GM23248 (cell line): ENCODE data around the gene ALK. TPM values are rescaled to one million over a fixed set of nuclear protein-coding genes. Genes with fewer than 3 reads are reported as not detected.

Source experiments
- DNase-seq: peaks from one replicate; pipeline ENCODE4 v3.0.0-alpha.2; 2015
- H2AFZ ChIP-seq: fragments of 200-600 bp; sonication (generic); 2 replicates; pipeline ENCODE4 v1.6.1; 2016; ENCODE audit warnings: antibody characterized with exemption
- H3F3A ChIP-seq: fragments of 200-600 bp; sonication (generic); 2 replicates; pipeline ENCODE4 v1.6.1; 2016; ENCODE audit warnings: mild to moderate bottlenecking, antibody characterized with exemption, mixed run types; ENCODE audit not compliant: insufficient read depth
- H3K27ac ChIP-seq: fragments of 200-600 bp; sonication (generic); 2 replicates; pipeline ENCODE4 v1.5.1; 2016; ENCODE audit warnings: mild to moderate bottlenecking
- H3K27me3 ChIP-seq: fragments of 200-600 bp; sonication (generic); replicated peaks from 2 replicates; pipeline ENCODE4 v1.6.1; 2016; ENCODE audit warnings: mild to moderate bottlenecking; ENCODE audit not compliant: insufficient read depth
- H3K36me3 ChIP-seq: fragments of 200-600 bp; sonication (generic); 2 replicates; pipeline ENCODE4 v1.6.1; 2016; ENCODE audit warnings: low read depth, mild to moderate bottlenecking
- H3K4me1 ChIP-seq: fragments of 200-600 bp; sonication (generic); 2 replicates; pipeline ENCODE4 v1.6.1; 2016; ENCODE audit warnings: mild to moderate bottlenecking; ENCODE audit not compliant: insufficient read depth
- H3K4me2 ChIP-seq: fragments of 200-600 bp; sonication (generic); one replicate; pipeline ENCODE4 v1.6.1; 2016; ENCODE audit warnings: mild to moderate bottlenecking; ENCODE audit not compliant: unreplicated experiment
- H3K4me3 ChIP-seq: fragments of 200-600 bp; sonication (generic); 2 replicates; pipeline ENCODE4 v1.5.1; 2016; ENCODE audit warnings: mild to moderate bottlenecking
- H3K79me2 ChIP-seq: fragments of 200-600 bp; sonication (generic); 2 replicates; pipeline ENCODE4 v1.6.1; 2016; ENCODE audit warnings: mild to moderate bottlenecking; ENCODE audit not compliant: insufficient read depth
- H3K9ac ChIP-seq: fragments of 200-600 bp; sonication (generic); 2 replicates; pipeline ENCODE4 v1.6.1; 2016; ENCODE audit warnings: mild to moderate bottlenecking
- H3K9me2 ChIP-seq: fragments of 200-600 bp; sonication (generic); 2 replicates; pipeline ENCODE4 v1.6.1; 2016; ENCODE audit warnings: mixed run types, mild to moderate bottlenecking, moderate library complexity; ENCODE audit not compliant: insufficient read depth
- H3K9me3 ChIP-seq: fragments of 200-600 bp; sonication (generic); one replicate; pipeline ENCODE4 v1.6.1; 2017; ENCODE audit warnings: low read depth
- H4K20me1 ChIP-seq: fragments of 200-600 bp; sonication (generic); 2 replicates; pipeline ENCODE4 v1.6.0; 2016; ENCODE audit not compliant: insufficient read depth
- EZH2 ChIP-seq: fragments of 200-600 bp; sonication (generic); IDR thresholded peaks from 2 replicates; pipeline ENCODE4 v1.6.1; 2018; ENCODE audit warnings: antibody characterized with exemption, mild to moderate bottlenecking; ENCODE audit not compliant: insufficient read depth, poor library complexity, severe bottlenecking
- EZH2phosphoT487 ChIP-seq: fragments of 200-600 bp; sonication (generic); IDR thresholded peaks from 2 replicates; pipeline ENCODE4 v1.6.1; 2018; ENCODE audit warnings: antibody characterized with exemption, moderate library complexity, mild to moderate bottlenecking, low read depth; ENCODE audit not compliant: insufficient read depth
- WGBS, 2 experiments: methylation state at CpG; one replicate each; pipeline ENCODE4 v1.1.6; 2015 to 2017; ENCODE audit warnings: low lambda C conversion rate in 2 of 2, low coverage in 1 of 2; ENCODE audit errors: missing lambda C conversion rate in 2 of 2; 5-methylcytosine and 5-hydroxymethylcytosine counted together
- in situ Hi-C: fragments of 300-500 bp; cut with MboI; formaldehyde crosslinking; loops from 2 replicates; pipeline ENCODE4 v1.15.0; 2020
- polyA plus RNA-seq: library from polyadenylated mRNA; unstranded; fragments of >200 nt; fragmentation: Nextera tagmentation; extraction: Ambion mirVana; gene quantifications from 2 replicates; pipeline ENCODE4 v1.2.1, GENCODE V29; 2016
- total RNA-seq: library from RNA; depleted of rRNA; stranded (reverse); fragments of >200 nt; shearing (Covaris generic); gene quantifications from 2 replicates; pipeline ENCODE4 v1.2.3, GENCODE V29; 2014

The ALK gene
- total and polyA plus RNA-seq, 2 experiments from 2014 or later, result under 0.01 to 0.05 TPM

GRCh38 chr2:29865512-29865911 is 55.9 kb downstream of the ALK start:
- no peak overlapping the region for H3K27ac ChIP-seq
- in situ Hi-C loops, result no loop called here
- no peak for TF ChIP-seq EZH2
- no peak for TF ChIP-seq EZH2phosphoT487
- H3K4me2 ChIP-seq, result no peak overlapping the region
- DNase-seq, result no peak
- H2AFZ ChIP-seq, result no peak overlapping the region
- no peaks in the 10 kb centered on the region; the same call in 1 of the 2 replicates for H3K27me3 ChIP-seq
- H3F3A ChIP-seq, result no peaks in the 10 kb centered on the region
- WGBS, 2 experiments, result 37 to 42% methylated on average over 1 of the region's 1 CpG
- H4K20me1 ChIP-seq, result no peaks in the 10 kb centered on the region
- H3K9ac ChIP-seq, result no peak overlapping the region
- no peak overlapping the region for H3K4me3 ChIP-seq
- no peaks in the 10 kb centered on the region for H3K9me3 ChIP-seq
- no peaks in the 10 kb centered on the region for H3K79me2 ChIP-seq
- no peaks in the 10 kb centered on the region for H3K9me2 ChIP-seq
- no peaks in the 10 kb centered on the region for H3K4me1 ChIP-seq
- no peaks in the 10 kb centered on the region for H3K36me3 ChIP-seq

- H3K9ac ChIP-seq, result no peak overlapping the region
- no peaks in the 10 kb centered on the region for H3K36me3 ChIP-seq
- 0% methylated on average over 1 of the region's 1 CpG for WGBS, 2 experiments
- no peaks in the 10 kb centered on the region for H4K20me1 ChIP-seq
- no peaks in the 10 kb centered on the region for H3K9me3 ChIP-seq
- no peak overlapping the region for H3K4me3 ChIP-seq
- H3F3A ChIP-seq, result no peaks in the 10 kb centered on the region
- H3K79me2 ChIP-seq, result no peaks in the 10 kb centered on the region
- H3K4me2 ChIP-seq, result no peak overlapping the region
- no peaks in the 10 kb centered on the region for H3K4me1 ChIP-seq
- in situ Hi-C loops, result no loop called here
- DNase-seq, result no peak
- no peaks in the 10 kb centered on the region; the same call in 1 of the 2 replicates for H3K27me3 ChIP-seq
- no peaks in the 10 kb centered on the region for H3K9me2 ChIP-seq
- H2AFZ ChIP-seq, result no peak overlapping the region
- no peak for TF ChIP-seq EZH2phosphoT487
- no peak for TF ChIP-seq EZH2
- no peak overlapping the region for H3K27ac ChIP-seq
These were observed 56.4 kb downstream of the ALK start for GRCh38 chr2:29864988-29865387.

GRCh38 chr2:29855924-29856639 is 65.3 kb downstream of the ALK start:
- TF ChIP-seq EZH2 (no peak), EZH2phosphoT487 (no peak)
- no peak overlapping the region for H2AFZ ChIP-seq
- no peaks in the 10 kb centered on the region for H4K20me1 ChIP-seq
- no peaks in the 10 kb centered on the region; the same call in none of the 2 replicates for H3K27me3 ChIP-seq
- H3K9me3 ChIP-seq, result no peaks in the 10 kb centered on the region
- H3F3A ChIP-seq, result no peaks in the 10 kb centered on the region
- no peaks in the 10 kb centered on the region for H3K4me1 ChIP-seq
- H3K4me3 ChIP-seq, result no peak overlapping the region
- in situ Hi-C loops, result no loop called here
- no peak overlapping the region for H3K27ac ChIP-seq
- H3K9ac ChIP-seq, result no peak overlapping the region
- no peaks in the 10 kb centered on the region for H3K36me3 ChIP-seq
- no peaks in the 10 kb centered on the region for H3K79me2 ChIP-seq
- no peak overlapping the region for H3K4me2 ChIP-seq
- DNase-seq, result no peak
- WGBS, 2 experiments, result 46 to 52% methylated on average over 7 of the region's 7 CpGs
- no peaks in the 10 kb centered on the region for H3K9me2 ChIP-seq

- no peak for DNase-seq
- H3K9me2 ChIP-seq, result no peaks in the 10 kb centered on the region
- H4K20me1 ChIP-seq, result no peaks in the 10 kb centered on the region
- H3K36me3 ChIP-seq, result no peaks in the 10 kb centered on the region
- no peaks in the 10 kb centered on the region for H3F3A ChIP-seq
- no peak overlapping the region for H3K4me2 ChIP-seq
- no peaks in the 10 kb centered on the region for H3K9me3 ChIP-seq
- H3K4me1 ChIP-seq, result 0 out of 2 replicates have a peak, but pooled peaks cover under 1% of the 10 kb centered on the region
- in situ Hi-C loops, result no loop called here
- 55 to 63% methylated on average over 7 of the region's 7 CpGs for WGBS, 2 experiments
- no peak for TF ChIP-seq EZH2phosphoT487
- TF ChIP-seq EZH2, result no peak
- no peak overlapping the region for H2AFZ ChIP-seq
- no peak overlapping the region for H3K4me3 ChIP-seq
- H3K79me2 ChIP-seq, result no peaks in the 10 kb centered on the region
- H3K9ac ChIP-seq, result no peak overlapping the region
- no peak overlapping the region for H3K27ac ChIP-seq
- H3K27me3 ChIP-seq, result peaks cover 16% of the 10 kb centered on the region; the same call in 1 of the 2 replicates
These were observed 70.6 kb downstream of the ALK start for GRCh38 chr2:29850794-29851193.
